Prostate gland (tissue), 2 donors: ENCODE results near the gene TOM1L2.

Source experiments
- POLR2A ChIP-seq: fragments of 450-650 bp; IDR thresholded peaks from one replicate; pipeline ENCODE4 v1.6.1; 2016; ENCODE audit warnings: antibody characterized with exemption, mild to moderate bottlenecking
- POLR2AphosphoS5 ChIP-seq: sonication (generic); formaldehyde crosslinking; IDR thresholded peaks from one replicate; pipeline ENCODE4 v1.6.1; 2017; ENCODE audit warnings: antibody characterized with exemption
- TF ChIP-seq, protein P1 (sequence below), 4 experiments: fragments of 200-600 bp in 2 of 4; fragments of 450-650 bp in 2 of 4; sonication (generic) in 2 of 4; IDR thresholded peaks; 1 replicate in 3 of 4; 2 replicates in 1 of 4; pipeline ENCODE4 v1.5.1; 2016 to 2019; ENCODE audit warnings: antibody characterized with exemption in 4 of 4, mild to moderate bottlenecking in 2 of 4, moderate library complexity in 2 of 4

DNA sequence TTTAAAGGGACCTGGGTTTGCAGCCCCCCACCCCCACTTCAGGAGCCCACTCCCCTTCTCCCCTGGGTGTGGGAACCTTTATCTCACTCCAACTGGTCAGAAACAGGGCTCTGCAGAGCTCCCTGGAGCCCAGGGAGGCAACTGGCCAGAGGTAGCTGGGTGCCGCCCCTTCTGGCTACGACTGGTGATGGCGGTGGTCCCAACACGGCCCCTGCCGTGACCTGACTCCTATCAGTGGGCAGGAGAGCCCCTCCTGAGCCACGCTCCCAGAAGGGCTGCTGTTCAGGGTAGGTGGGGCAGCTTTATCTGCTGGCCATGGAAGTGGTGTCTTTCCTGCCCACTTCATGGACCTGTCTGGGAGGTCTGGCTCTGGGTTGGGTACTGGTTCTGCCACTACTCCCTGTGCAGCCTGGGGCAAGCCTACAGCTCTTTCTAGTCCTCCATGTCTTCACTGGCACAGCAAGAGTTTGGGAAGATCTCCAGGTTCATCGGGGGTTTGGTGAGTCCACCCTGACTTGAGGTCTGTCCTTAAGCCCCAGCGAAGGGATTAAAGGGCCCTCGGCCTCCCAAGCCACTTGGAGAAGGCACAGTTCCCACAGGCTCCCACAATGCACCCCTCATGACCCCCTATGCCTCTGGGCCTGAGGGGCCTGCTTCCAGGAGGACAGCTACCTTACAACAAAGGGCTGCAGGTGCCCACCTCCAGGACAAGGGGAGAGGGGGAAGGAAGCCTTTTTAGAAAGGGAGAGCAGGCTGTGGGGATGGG is 129.9 kb downstream of the TOM1L2 start:
- TF ChIP-seq, protein P1, sequence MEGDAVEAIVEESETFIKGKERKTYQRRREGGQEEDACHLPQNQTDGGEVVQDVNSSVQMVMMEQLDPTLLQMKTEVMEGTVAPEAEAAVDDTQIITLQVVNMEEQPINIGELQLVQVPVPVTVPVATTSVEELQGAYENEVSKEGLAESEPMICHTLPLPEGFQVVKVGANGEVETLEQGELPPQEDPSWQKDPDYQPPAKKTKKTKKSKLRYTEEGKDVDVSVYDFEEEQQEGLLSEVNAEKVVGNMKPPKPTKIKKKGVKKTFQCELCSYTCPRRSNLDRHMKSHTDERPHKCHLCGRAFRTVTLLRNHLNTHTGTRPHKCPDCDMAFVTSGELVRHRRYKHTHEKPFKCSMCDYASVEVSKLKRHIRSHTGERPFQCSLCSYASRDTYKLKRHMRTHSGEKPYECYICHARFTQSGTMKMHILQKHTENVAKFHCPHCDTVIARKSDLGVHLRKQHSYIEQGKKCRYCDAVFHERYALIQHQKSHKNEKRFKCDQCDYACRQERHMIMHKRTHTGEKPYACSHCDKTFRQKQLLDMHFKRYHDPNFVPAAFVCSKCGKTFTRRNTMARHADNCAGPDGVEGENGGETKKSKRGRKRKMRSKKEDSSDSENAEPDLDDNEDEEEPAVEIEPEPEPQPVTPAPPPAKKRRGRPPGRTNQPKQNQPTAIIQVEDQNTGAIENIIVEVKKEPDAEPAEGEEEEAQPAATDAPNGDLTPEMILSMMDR (IDR thresholded peaks at IDR 0.05): no peak
- no peak for TF ChIP-seq POLR2A
- TF ChIP-seq POLR2AphosphoS5: no peak
